Measurements from ENCODE around the gene NCKAP5.

NCKAP5 gene

GRCh38 chr2:133130548-133131246 lies 437.6 kb downstream of the NCKAP5 start:
- H3K4me3 Mint-ChIP-seq: no peak overlapping the region
- H3K27me3 Mint-ChIP-seq: no peaks in the 10 kb centered on the region
- H3K9me3 Mint-ChIP-seq: no peaks in the 10 kb centered on the region
- no peaks in the 10 kb centered on the region for H3K4me1 Mint-ChIP-seq (ENCODE audit: low read depth)
- intact Hi-C loops (cut with micrococcal nuclease): no loop called here
- H3K27ac Mint-ChIP-seq: peak overlapping the region; percentile 30
- no peaks in the 10 kb centered on the region for H3K36me3 Mint-ChIP-seq (ENCODE audit: low read depth)

DNA sequence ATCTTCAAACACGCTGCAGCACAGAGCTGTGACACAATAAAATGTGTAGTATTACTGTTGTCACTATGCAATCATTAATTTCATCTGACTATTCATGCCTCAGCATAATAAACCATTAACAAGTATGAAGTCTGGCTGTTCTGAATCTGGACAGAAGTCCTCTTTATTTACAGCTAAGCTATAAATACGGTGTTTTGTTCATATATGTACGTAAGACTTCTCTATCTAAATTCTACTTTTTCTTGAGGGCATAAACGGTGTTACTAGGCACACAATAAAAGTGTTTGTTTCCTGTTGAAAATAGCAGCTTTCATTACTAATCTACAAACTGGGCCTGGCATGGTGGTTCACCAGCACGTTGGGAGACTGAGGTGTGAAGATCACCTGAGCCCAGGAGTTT lies 443.8 kb downstream of the NCKAP5 start:
- intact Hi-C loops (cut with micrococcal nuclease): no loop called here
- no peak overlapping the region for H3K4me3 Mint-ChIP-seq

DNA sequence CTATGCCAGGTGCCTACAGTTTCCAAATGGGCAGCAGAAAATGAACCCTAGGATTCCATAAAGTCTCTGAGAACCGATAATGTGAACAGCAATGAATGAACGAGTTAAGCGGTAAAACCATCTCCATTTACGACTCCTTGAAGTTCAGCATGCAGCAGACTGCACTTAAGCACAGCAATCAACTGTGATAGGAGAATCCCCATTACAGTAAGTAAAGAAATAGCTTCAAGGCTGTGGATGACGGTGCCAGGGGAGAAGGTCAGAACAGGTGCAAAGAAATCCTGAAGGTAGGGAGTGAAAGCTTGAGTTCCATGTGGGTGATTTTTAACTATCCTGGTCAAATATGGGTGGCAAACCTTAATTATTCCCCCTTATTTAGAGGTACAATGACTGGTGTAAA lies 444.4 kb downstream of the NCKAP5 start:
- Mint-ChIP-seq H3K36me3 (ENCODE audit: low read depth) (no peaks in the 10 kb centered on the region), H3K27ac (no peak overlapping the region), H3K9me3 (no peaks in the 10 kb centered on the region), H3K4me1 (ENCODE audit: low read depth) (no peaks in the 10 kb centered on the region), H3K27me3 (no peaks in the 10 kb centered on the region), H3K4me3 (no peak overlapping the region)
- intact Hi-C loops (cut with micrococcal nuclease): no loop called here

More for the DNA sequence above, 443.8 kb downstream of the NCKAP5 start:
- Mint-ChIP-seq H3K9me3 (no peaks in the 10 kb centered on the region), H3K27me3 (no peaks in the 10 kb centered on the region), H3K27ac (no peak overlapping the region), H3K4me1 (ENCODE audit: low read depth) (no peaks in the 10 kb centered on the region), H3K36me3 (ENCODE audit: low read depth) (no peaks in the 10 kb centered on the region)

DNA sequence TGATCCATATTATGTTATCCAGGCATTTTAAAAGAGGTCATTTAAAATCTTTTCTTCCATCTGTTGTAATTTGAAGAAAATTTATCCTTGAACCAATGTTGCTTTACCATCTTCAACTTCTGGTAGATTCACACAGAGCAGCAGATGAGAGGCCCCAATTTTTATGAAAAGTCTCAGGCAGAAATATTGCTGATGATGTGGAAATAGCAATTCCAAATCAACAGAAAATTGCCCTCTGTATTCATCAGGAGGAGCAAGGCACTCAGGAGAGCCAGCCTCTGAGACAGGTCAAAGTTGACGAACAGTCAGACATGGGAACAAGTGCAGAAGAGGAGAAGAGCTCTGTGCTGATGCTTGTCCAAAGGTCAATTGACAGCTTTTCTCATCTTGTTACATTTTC lies 444.9 kb downstream of the NCKAP5 start:
- no peaks in the 10 kb centered on the region for H3K27me3 Mint-ChIP-seq
- H3K4me3 Mint-ChIP-seq: no peak overlapping the region
- H3K4me1 Mint-ChIP-seq (ENCODE audit: low read depth): no peaks in the 10 kb centered on the region
- no peak overlapping the region for H3K27ac Mint-ChIP-seq
- intact Hi-C loops (cut with micrococcal nuclease): no loop called here
- H3K36me3 Mint-ChIP-seq (ENCODE audit: low read depth): no peaks in the 10 kb centered on the region
- H3K9me3 Mint-ChIP-seq: no peaks in the 10 kb centered on the region

- Mint-ChIP-seq H3K27ac (no peak overlapping the region), H3K9me3 (no peaks in the 10 kb centered on the region), H3K36me3 (ENCODE audit: low read depth) (no peaks in the 10 kb centered on the region), H3K4me3 (no peak overlapping the region), H3K4me1 (ENCODE audit: low read depth) (no peaks in the 10 kb centered on the region), H3K27me3 (no peaks in the 10 kb centered on the region)
- intact Hi-C loops (cut with micrococcal nuclease): no loop called here
Measured at GRCh38 chr2:133122529-133122928, 445.7 kb downstream of the NCKAP5 start.

- no peaks in the 10 kb centered on the region for H3K9me3 Mint-ChIP-seq
- no peaks in the 10 kb centered on the region for H3K36me3 Mint-ChIP-seq (ENCODE audit: low read depth)
- no peaks in the 10 kb centered on the region for H3K27me3 Mint-ChIP-seq
- intact Hi-C loops (cut with micrococcal nuclease): no loop called here
- H3K4me1 Mint-ChIP-seq (ENCODE audit: low read depth): no peaks in the 10 kb centered on the region
- H3K27ac Mint-ChIP-seq: no peak overlapping the region
- H3K4me3 Mint-ChIP-seq: no peak overlapping the region
Measured at GRCh38 chr2:133120310-133120709, 448.0 kb downstream of the NCKAP5 start.

DNA sequence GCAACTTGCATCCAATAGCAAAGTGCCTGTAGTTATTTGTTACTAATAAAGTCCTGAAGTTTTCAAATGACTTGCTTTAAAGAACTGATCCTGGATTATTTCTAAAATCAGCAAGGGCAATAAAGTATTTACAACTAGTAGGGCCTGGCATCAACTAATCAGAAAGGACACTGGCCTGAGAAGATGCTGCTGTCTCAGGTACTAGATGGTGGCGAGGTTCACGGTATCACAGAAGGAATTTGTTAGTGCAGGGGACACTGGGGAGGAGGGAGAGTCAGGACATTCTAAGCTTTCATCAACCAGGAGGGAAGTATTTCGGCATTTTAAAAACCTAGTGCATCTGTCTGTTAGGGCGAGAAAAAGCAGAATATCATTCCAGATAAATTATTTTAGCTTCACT lies 458.1 kb downstream of the NCKAP5 start:
- H3K4me3 Mint-ChIP-seq: no peak overlapping the region
- no peaks in the 10 kb centered on the region for H3K4me1 Mint-ChIP-seq (ENCODE audit: low read depth)
- H3K9me3 Mint-ChIP-seq: no peaks in the 10 kb centered on the region
- H3K27ac Mint-ChIP-seq: no peak overlapping the region
- no peaks in the 10 kb centered on the region for H3K27me3 Mint-ChIP-seq
- intact Hi-C loops (cut with micrococcal nuclease): no loop called here
- H3K36me3 Mint-ChIP-seq (ENCODE audit: low read depth): no peaks in the 10 kb centered on the region

DNA sequence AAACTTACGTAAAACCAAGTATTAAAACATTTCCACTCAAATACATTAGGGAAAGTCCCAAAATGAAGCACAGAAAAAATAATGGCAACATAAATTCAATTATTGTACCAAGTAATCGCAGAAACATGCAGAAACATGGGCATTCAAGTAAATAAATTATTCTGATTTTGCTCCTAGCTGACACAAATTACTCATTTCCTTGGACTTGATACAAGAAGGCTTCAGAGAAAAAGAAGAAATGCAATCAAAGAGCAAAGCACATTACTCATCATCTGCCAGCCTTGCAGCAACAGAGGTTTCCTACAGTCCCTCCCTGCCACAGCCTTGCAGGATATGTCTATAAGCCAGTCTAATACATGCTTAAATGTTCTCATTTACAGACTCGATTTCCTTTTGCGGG lies 458.5 kb downstream of the NCKAP5 start:
- Mint-ChIP-seq H3K36me3 (ENCODE audit: low read depth) (no peaks in the 10 kb centered on the region), H3K4me1 (ENCODE audit: low read depth) (no peaks in the 10 kb centered on the region), H3K27ac (no peak overlapping the region), H3K27me3 (no peaks in the 10 kb centered on the region), H3K4me3 (no peak overlapping the region), H3K9me3 (no peaks in the 10 kb centered on the region)
- intact Hi-C loops (cut with micrococcal nuclease): no loop called here

- H3K36me3 Mint-ChIP-seq (ENCODE audit: low read depth): no peaks in the 10 kb centered on the region
- no peaks in the 10 kb centered on the region for H3K9me3 Mint-ChIP-seq
- intact Hi-C loops (cut with micrococcal nuclease): no loop called here
- no peaks in the 10 kb centered on the region for H3K27me3 Mint-ChIP-seq
- H3K27ac Mint-ChIP-seq: no peak overlapping the region
- no peaks in the 10 kb centered on the region for H3K4me1 Mint-ChIP-seq (ENCODE audit: low read depth)
- no peak overlapping the region for H3K4me3 Mint-ChIP-seq
Measured at GRCh38 chr2:133107058-133107815, 461.0 kb downstream of the NCKAP5 start.

GRCh38 chr2:133104871-133105270 lies 463.4 kb downstream of the NCKAP5 start:
- Mint-ChIP-seq H3K4me1 (ENCODE audit: low read depth) (no peaks in the 10 kb centered on the region), H3K4me3 (no peak overlapping the region), H3K27me3 (no peaks in the 10 kb centered on the region), H3K9me3 (no peaks in the 10 kb centered on the region), H3K36me3 (ENCODE audit: low read depth) (no peaks in the 10 kb centered on the region), H3K27ac (no peak overlapping the region)
- intact Hi-C loops (cut with micrococcal nuclease): no loop called here

GRCh38 chr2:133098787-133099186 lies 469.5 kb downstream of the NCKAP5 start:
- no peaks in the 10 kb centered on the region for H3K4me1 Mint-ChIP-seq (ENCODE audit: low read depth)
- H3K4me3 Mint-ChIP-seq: no peak overlapping the region
- H3K27ac Mint-ChIP-seq: no peak overlapping the region
- intact Hi-C loops (cut with micrococcal nuclease): no loop called here
- H3K27me3 Mint-ChIP-seq: no peaks in the 10 kb centered on the region
- H3K9me3 Mint-ChIP-seq: no peaks in the 10 kb centered on the region
- no peaks in the 10 kb centered on the region for H3K36me3 Mint-ChIP-seq (ENCODE audit: low read depth)

- no peaks in the 10 kb centered on the region for H3K4me1 Mint-ChIP-seq (ENCODE audit: low read depth)
- H3K27ac Mint-ChIP-seq: no peak overlapping the region
- H3K36me3 Mint-ChIP-seq (ENCODE audit: low read depth): no peaks in the 10 kb centered on the region
- H3K4me3 Mint-ChIP-seq: no peak overlapping the region
- intact Hi-C loops (cut with micrococcal nuclease): no loop called here
- H3K9me3 Mint-ChIP-seq: no peaks in the 10 kb centered on the region
- no peaks in the 10 kb centered on the region for H3K27me3 Mint-ChIP-seq
Measured at GRCh38 chr2:133097666-133098065, 470.6 kb downstream of the NCKAP5 start.

- Mint-ChIP-seq H3K27ac (no peak overlapping the region), H3K27me3 (no peaks in the 10 kb centered on the region), H3K36me3 (ENCODE audit: low read depth) (no peaks in the 10 kb centered on the region), H3K9me3 (no peaks in the 10 kb centered on the region), H3K4me3 (no peak overlapping the region), H3K4me1 (ENCODE audit: low read depth) (no peaks in the 10 kb centered on the region)
- intact Hi-C loops (cut with micrococcal nuclease): no loop called here
Measured at GRCh38 chr2:133092571-133092970, 475.7 kb downstream of the NCKAP5 start.

DNA sequence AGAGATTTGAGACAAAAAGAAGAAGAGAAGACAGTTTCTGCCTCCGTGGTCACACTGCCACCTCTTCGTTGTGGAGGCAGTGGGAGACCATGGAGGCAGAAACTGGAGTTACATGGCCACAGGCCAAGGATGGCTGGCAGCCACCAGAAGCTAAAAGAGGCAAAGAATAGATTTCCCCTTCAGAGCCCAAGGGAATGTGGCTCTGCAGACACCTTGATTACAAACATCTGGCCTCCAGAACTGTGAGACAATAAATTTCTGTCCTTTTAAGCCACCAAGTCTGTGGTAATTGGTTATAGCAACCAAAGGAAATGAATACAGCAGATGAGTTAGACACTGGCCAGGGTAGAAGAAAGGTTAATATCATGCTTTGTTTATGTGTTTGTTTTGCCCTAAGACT lies 477.9 kb downstream of the NCKAP5 start:
- Mint-ChIP-seq H3K27me3 (no peaks in the 10 kb centered on the region), H3K27ac (no peak overlapping the region), H3K36me3 (ENCODE audit: low read depth) (no peaks in the 10 kb centered on the region), H3K4me3 (no peak overlapping the region), H3K9me3 (no peaks in the 10 kb centered on the region), H3K4me1 (ENCODE audit: low read depth) (no peaks in the 10 kb centered on the region)
- intact Hi-C loops (cut with micrococcal nuclease): no loop called here

- intact Hi-C loops (cut with micrococcal nuclease): no loop called here
- no peaks in the 10 kb centered on the region for H3K36me3 Mint-ChIP-seq (ENCODE audit: low read depth)
- no peaks in the 10 kb centered on the region for H3K4me1 Mint-ChIP-seq (ENCODE audit: low read depth)
- no peak overlapping the region for H3K4me3 Mint-ChIP-seq
- no peaks in the 10 kb centered on the region for H3K9me3 Mint-ChIP-seq
- no peaks in the 10 kb centered on the region for H3K27me3 Mint-ChIP-seq
- H3K27ac Mint-ChIP-seq: no peak overlapping the region
Measured at GRCh38 chr2:133086176-133086575, 482.1 kb downstream of the NCKAP5 start.

All from dendritic cell treated with granulocyte-macrophage colony-stimulating factor and Interleukin-4, amounts not matched to agents 40 ng/mL and 50 ng/mL, for 4 days (primary cell).